GM10248 (cell line): Measurements from ENCODE around the gene UCKL1.

Source experiments
- CTCF ChIA-PET: fragments of 300-600 bp; sonication (Branson Sonifier 250); formaldehyde crosslinking; extraction: SDS; loops from one replicate; lab custom pipeline; 2021; ENCODE audit warnings: antibody characterized with exemption; lab: Yijun Ruan, JAX
- POLR2A ChIA-PET: fragments of 350-650 bp; sonication (Branson Sonifier 250); formaldehyde crosslinking; extraction: SDS; loops from one replicate; lab custom pipeline; 2020; ENCODE audit warnings: antibody characterized with exemption; lab: Yijun Ruan, JAX
- DNase-seq: peaks from one replicate; pipeline ENCODE4 v3.0.0; 2012; ENCODE audit errors: extremely low spot score
- TF ChIP-seq, protein P1 (sequence below): IDR thresholded peaks from 2 replicates; pipeline ENCODE4 v1.5.1; 2012; ENCODE audit warnings: mild to moderate bottlenecking, low read depth; ENCODE audit errors: extremely low read depth, missing control alignments, control extremely low read depth

Gene UCKL1

GRCh38 chr20:63968928-63969760 lies 12.9 kb upstream of the UCKL1 start:
- ChIA-PET CTCF (interaction anchor here (1.8 kb wide), 1 partner anchor 11 kb away, joined by 10 read pairs; the partner anchor contains the start of genes PRPF6 and SAMD10), POLR2A (interaction anchor here (1.0 kb wide), 1 partner anchor 10 kb away, joined by 3 read pairs; the partner anchor contains the start of gene SAMD10)
- no peak for DNase-seq
- TF ChIP-seq, protein P1, sequence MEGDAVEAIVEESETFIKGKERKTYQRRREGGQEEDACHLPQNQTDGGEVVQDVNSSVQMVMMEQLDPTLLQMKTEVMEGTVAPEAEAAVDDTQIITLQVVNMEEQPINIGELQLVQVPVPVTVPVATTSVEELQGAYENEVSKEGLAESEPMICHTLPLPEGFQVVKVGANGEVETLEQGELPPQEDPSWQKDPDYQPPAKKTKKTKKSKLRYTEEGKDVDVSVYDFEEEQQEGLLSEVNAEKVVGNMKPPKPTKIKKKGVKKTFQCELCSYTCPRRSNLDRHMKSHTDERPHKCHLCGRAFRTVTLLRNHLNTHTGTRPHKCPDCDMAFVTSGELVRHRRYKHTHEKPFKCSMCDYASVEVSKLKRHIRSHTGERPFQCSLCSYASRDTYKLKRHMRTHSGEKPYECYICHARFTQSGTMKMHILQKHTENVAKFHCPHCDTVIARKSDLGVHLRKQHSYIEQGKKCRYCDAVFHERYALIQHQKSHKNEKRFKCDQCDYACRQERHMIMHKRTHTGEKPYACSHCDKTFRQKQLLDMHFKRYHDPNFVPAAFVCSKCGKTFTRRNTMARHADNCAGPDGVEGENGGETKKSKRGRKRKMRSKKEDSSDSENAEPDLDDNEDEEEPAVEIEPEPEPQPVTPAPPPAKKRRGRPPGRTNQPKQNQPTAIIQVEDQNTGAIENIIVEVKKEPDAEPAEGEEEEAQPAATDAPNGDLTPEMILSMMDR, result no peak

GRCh38 chr20:63968136-63968927 lies 12.1 kb upstream of the UCKL1 start:
- TF ChIP-seq, protein P1, result no peak
- CTCF ChIA-PET, result interaction anchor here (1.8 kb wide), 1 partner anchor 12 kb away, joined by 10 read pairs; the partner anchor contains the start of genes PRPF6 and SAMD10
- POLR2A ChIA-PET, result interaction anchor here (1.0 kb wide), 1 partner anchor 11 kb away, joined by 3 read pairs; the partner anchor contains the start of gene SAMD10
- DNase-seq, result no peak

DNA sequence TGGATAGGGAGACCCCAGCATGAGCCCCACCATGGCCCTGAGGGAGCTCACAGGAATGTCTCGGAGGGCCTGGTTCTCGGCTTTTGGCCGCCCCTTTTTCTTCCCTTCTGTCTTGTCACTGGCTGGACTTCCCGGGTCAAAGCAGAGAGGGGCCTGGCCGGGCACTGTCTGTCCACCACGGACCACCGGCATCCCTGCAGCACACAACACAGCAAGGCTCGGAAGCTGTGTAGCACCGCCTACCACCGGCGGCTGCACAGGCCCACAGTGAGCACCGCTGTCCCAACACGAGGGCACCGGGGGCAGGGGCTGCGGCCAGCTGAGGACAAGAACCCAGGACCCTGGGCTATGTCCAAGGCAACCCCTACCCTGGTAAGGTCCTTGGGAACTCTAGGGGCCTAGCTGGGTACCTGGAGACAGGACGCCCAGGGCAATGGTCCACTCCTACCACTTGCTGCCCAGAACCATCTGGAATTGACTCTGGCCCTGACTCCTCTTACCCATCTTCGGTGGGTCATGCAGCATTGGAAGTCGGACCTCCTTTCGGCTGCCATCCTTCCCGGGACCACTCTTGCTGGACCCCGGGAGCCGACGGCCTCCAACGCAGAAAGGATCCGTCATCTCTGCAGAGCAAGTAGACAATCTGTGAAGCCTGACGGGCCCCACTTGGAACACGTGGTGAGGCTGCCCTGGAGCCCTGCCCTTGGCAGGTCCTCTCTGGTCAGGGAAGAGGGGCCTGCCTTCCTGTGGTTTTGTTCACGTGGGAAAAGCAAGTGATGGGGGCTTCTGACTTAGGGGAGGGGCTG lies 11.3 kb upstream of the UCKL1 start:
- TF ChIP-seq, protein P1, result no peak
- POLR2A ChIA-PET, result interaction anchor here (1.0 kb wide), 1 partner anchor 12 kb away, joined by 3 read pairs; the partner anchor contains the start of gene SAMD10
- CTCF ChIA-PET, result interaction anchor here (1.8 kb wide), 1 partner anchor 13 kb away, joined by 10 read pairs; the partner anchor contains the start of genes PRPF6 and SAMD10
- DNase-seq, result no peak

DNA sequence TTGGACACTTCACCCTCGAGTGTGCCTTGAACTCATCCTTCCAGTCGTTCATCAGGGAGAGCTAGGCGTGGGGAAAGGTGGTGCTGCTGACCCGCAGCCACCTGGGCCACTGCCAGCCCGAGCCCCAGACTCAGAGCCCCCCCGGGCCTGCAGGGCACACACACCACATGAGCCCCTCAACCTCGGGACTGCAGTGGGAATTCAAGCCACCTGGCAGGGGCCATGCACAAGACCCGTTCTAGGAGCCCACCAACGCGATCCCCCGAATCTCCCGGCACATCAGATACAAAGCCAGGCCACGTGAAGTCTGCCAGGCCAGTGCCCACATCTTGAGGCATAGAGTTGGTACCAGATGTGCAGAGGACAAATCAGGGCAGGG lies 10.7 kb upstream of the UCKL1 start:
- ChIA-PET CTCF (interaction anchor here (0.8 kb wide), 1 partner anchor 9 kb away, joined by 4 read pairs; no protein-coding TSS in a partner anchor), POLR2A (no interaction called here)
- TF ChIP-seq, protein P1, result no peak
- no peak for DNase-seq

DNA sequence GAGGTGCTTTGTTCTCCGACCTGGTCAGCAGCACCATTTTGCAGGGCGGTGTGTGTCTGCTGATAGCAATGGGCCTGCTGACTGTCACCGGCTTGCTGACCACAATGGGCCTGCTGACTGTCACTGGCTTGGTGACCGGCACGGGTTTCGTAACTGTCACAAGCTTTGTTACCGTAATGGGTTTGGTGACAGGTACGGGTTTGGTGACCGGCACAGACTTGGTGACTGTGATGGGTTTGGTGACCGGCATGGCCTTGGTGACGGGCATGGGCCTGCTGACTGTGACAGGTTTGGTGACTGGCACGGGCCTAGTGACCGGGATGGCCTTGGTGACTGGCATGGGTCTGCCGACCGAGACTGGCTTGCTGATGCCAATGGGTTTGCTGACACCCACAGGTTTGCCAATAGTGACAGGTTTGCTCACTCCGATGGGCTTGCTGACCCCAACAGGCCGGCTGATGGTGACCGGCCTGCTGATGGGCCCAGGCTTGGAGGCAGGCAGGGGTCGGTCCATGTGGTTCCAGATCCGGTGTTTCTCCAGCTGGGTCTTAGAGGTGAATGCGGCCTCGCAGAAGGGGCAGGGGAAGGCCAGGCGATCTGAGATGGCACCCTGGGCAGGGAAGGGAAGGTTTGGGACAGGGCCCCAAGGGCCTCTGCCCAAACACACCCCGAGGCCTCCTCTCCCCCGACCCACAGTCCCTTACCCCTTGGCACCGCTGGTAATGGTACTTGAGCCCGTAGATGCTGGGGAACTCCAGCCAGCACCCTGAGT lies 10.1 kb upstream of the UCKL1 start:
- POLR2A ChIA-PET, result no interaction called here
- no peak for DNase-seq
- TF ChIP-seq, protein P1, result no peak
- CTCF ChIA-PET, result interaction anchor here (0.8 kb wide), 1 partner anchor 9 kb away, joined by 4 read pairs; no protein-coding TSS in a partner anchor
